ENCODE data around the gene NPAS2.

NPAS2 gene

GRCh38 chr2:101023327-101024107 is 203.6 kb downstream of the NPAS2 start:
- no peak for DNase-seq (ENCODE audit: low read depth)
- TF ChIP-seq, protein P1, sequence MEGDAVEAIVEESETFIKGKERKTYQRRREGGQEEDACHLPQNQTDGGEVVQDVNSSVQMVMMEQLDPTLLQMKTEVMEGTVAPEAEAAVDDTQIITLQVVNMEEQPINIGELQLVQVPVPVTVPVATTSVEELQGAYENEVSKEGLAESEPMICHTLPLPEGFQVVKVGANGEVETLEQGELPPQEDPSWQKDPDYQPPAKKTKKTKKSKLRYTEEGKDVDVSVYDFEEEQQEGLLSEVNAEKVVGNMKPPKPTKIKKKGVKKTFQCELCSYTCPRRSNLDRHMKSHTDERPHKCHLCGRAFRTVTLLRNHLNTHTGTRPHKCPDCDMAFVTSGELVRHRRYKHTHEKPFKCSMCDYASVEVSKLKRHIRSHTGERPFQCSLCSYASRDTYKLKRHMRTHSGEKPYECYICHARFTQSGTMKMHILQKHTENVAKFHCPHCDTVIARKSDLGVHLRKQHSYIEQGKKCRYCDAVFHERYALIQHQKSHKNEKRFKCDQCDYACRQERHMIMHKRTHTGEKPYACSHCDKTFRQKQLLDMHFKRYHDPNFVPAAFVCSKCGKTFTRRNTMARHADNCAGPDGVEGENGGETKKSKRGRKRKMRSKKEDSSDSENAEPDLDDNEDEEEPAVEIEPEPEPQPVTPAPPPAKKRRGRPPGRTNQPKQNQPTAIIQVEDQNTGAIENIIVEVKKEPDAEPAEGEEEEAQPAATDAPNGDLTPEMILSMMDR (IDR thresholded peaks at IDR 0.05; ENCODE audit: low read depth, low read length, missing control alignments), result no peak
- H3K4me3 ChIP-seq (ENCODE audit: low read depth, low read length), result no peak overlapping the region

DNA sequence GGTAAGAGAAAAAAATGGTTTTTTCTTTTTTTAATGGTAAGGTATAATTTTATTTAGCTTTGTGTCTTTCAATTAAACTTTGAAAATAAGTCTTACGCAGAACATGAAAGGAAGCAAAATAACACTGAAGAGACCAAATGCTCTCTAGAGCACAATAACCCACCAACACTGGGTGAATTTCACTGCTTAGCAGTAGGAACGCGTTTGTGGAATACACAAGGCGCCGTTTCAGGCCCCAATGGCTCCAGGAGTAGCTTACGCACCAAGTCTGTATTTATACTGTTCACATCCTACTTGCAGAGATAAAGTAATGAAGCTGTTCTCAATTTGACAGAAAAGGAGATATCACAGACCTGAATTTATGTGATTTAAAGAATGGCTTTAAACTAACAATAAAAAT is 205.6 kb downstream of the NPAS2 start:
- DNase-seq (ENCODE audit: low read depth), result no peak
- H3K4me3 ChIP-seq (ENCODE audit: low read depth, low read length), result no peak overlapping the region
- TF ChIP-seq, protein P1 (IDR thresholded peaks at IDR 0.05; ENCODE audit: low read depth, low read length, missing control alignments), result no peak

DNA sequence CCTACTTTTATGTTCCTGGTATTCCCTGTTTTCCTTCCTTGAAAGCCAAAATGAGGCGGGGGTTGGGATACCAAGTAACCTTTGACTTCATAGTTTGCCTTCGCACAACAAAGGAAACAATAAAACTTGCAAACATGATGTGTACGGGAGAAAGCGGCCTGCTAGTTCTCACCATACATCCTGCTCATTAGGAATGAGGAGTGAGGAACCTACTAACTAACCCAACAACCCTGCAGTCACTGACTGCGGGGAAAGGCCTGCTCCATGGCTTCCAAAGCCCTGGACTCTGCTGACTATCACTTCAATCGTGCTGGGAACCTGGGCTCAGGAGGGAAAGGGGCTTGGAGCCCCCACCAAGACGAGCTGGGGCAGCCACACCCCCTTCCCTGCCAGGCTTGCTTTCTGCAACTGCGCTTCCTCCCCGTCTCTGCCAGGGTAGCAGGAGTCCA is 206.3 kb downstream of the NPAS2 start:
- TF ChIP-seq, protein P1 (IDR thresholded peaks at IDR 0.05; ENCODE audit: low read depth, low read length, missing control alignments), result no peak
- H3K4me3 ChIP-seq (ENCODE audit: low read depth, low read length), result no peak overlapping the region
- no peak for DNase-seq (ENCODE audit: low read depth)

GRCh38 chr2:101026923-101027469 is 207.1 kb downstream of the NPAS2 start:
- DNase-seq (ENCODE audit: low read depth), result no peak
- TF ChIP-seq, protein P1 (IDR thresholded peaks at IDR 0.05; ENCODE audit: low read depth, low read length, missing control alignments), result no peak
- no peak overlapping the region for H3K4me3 ChIP-seq (ENCODE audit: low read depth, low read length)

DNA sequence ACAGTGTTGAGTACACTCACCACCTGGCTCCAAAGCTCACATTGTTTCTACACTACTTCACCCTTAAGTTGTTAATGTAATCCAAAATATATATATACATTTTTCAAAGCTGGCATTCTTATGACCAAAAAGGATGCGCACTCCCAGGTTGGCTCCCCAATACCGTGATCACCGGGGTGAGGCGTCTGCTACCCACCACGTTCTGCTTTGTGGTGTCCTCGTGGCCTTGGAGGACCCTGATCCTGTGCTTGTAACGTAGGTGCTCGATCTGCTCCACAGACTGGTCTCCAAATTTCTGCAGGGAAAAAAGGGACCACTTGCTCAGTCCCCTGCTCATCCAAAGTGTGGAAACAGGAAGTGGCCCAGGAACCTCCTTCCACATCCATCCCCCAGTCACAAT is 207.9 kb downstream of the NPAS2 start:
- no peak overlapping the region for H3K4me3 ChIP-seq (ENCODE audit: low read depth, low read length)
- TF ChIP-seq, protein P1 (IDR thresholded peaks at IDR 0.05; ENCODE audit: low read depth, low read length, missing control alignments), result no peak
- no peak for DNase-seq (ENCODE audit: low read depth)

GRCh38 chr2:101030866-101031554 is 211.1 kb downstream of the NPAS2 start:
- no peak for DNase-seq (ENCODE audit: low read depth)
- TF ChIP-seq, protein P1 (IDR thresholded peaks at IDR 0.05; ENCODE audit: low read depth, low read length, missing control alignments), result no peak
- no peak overlapping the region for H3K4me3 ChIP-seq (ENCODE audit: low read depth, low read length)
